Measurements from ENCODE around the gene SLC16A11.

DNA sequence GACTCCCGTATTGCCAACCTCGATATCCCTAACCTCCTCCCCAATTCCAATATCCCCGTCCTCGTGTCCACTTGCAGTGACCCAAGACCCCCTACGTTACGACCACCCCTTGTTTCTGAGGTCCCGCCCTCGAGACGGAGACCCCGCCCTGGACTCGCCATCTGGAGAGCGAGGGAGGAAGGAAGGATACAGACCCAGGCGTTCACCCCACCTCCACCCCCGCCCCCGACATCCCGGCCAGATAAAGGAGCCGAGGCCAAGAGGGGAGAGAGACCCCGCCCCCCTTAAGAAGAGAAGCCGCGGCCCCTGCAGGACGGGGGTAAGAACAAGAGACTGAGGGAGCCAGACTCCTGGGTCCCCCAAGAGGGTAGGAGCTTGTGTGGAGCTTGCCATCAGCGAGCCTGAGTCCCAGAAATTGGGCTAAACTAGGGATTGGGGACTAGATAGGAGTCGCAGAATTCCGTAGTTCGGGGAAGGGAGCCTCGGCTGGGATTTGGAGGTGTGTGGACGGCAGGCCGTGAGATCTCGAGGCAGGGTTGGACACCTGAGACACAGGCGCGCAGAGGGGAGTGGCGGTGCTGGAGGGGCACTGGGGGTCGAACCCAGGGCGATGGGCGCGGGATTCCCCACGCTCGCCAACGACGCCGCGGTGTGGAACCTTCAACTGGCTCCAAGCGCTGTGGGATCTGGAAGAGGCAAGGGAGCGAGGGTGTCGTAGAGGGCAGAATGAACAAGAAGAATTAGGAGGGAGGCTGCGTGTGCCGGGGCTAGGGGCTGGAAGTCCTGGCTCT is 20.9 kb downstream of the SLC16A11 start, which contains the start of gene BCL6B:
- TF ChIP-seq EZH2 (IDR thresholded peaks at IDR 0.05; ENCODE audit: insufficient read depth, low read length), result peak; percentile 79
- TF ChIP-seq, protein P1, sequence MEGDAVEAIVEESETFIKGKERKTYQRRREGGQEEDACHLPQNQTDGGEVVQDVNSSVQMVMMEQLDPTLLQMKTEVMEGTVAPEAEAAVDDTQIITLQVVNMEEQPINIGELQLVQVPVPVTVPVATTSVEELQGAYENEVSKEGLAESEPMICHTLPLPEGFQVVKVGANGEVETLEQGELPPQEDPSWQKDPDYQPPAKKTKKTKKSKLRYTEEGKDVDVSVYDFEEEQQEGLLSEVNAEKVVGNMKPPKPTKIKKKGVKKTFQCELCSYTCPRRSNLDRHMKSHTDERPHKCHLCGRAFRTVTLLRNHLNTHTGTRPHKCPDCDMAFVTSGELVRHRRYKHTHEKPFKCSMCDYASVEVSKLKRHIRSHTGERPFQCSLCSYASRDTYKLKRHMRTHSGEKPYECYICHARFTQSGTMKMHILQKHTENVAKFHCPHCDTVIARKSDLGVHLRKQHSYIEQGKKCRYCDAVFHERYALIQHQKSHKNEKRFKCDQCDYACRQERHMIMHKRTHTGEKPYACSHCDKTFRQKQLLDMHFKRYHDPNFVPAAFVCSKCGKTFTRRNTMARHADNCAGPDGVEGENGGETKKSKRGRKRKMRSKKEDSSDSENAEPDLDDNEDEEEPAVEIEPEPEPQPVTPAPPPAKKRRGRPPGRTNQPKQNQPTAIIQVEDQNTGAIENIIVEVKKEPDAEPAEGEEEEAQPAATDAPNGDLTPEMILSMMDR (IDR thresholded peaks at IDR 0.05; ENCODE audit: insufficient read depth, low read depth, low read length), result no peak

Measured in astrocyte (in vitro differentiated cells and primary cell).